HG03108 (cell line): Measurements from ENCODE around the gene GYPB.
"Not testable (repeated sequence)": the region's sequence is repeated elsewhere in the genome, so short reads cannot be mapped to it uniquely, and the experiment has no call there.

Experiments
- ATAC-seq: cut with Tn5 transposase; IDR thresholded peaks from one replicate; pipeline ENCODE4 v1.9.1; 2021; ENCODE audit warnings: moderate library complexity; ENCODE audit not compliant: unreplicated experiment

The GYPB gene

DNA sequence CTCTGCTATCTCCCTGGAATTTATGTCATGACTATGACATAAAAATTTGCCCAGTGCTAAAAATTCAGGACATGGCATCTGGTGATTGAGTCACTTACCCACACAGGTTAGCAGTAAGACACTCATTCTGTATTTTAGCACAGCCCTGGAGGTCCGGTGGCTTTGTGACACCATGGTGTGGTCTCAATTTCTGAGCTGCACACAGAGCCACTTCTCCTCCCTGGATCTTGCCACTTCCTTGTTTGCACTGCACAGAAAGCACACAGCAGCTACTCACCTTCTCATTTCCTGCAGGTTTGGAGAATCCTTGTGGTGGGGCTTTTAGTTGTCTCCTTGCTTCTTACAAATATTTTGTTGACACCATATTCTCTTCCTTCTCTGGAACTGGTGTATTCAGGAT lies 69.0 kb downstream of the GYPB start:
- not testable (repeated sequence) for ATAC-seq

DNA sequence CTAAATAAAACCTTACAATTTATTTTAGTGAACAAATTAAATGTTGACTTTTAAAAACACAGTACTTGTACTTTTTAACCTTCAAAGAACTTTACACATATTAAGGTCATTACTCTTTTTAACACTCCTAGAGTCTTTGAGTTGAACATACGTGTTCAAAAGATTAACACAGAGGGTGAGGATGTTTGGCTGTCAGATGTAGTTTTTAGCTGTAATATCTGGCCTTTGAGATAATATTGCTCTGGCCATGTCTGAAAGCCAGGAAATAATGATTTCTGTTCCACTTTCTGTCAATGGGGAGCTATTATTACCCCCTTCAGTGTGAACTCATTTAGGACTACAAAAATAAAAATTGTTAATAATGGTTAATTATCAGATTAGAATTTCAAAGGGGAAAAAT lies 71.7 kb downstream of the GYPB start:
- not testable (repeated sequence) for ATAC-seq
